OCI-LY1 (cell line): ENCODE results near the gene TDRD12.

Source experiments
- CTCF ChIP-seq: fragments of 200-600 bp; sonication (generic), shearing (Covaris generic); IDR thresholded peaks from 2 replicates; pipeline ENCODE4 v1.5.1; 2017; ENCODE audit warnings: mild to moderate bottlenecking, antibody characterized with exemption, low read length, moderate library complexity, mixed read lengths
- EZH2 ChIP-seq: fragments of 200-600 bp; sonication (generic), shearing (Covaris generic); IDR thresholded peaks from 2 replicates; pipeline ENCODE4 v1.8.0; 2017; ENCODE audit warnings: borderline replicate concordance, mixed run types, mild to moderate bottlenecking, antibody characterized with exemption, low read length, moderate library complexity, mixed read lengths

GRCh38 chr19:32828139-32828538 lies 108.6 kb downstream of the TDRD12 start:
- TF ChIP-seq CTCF: no peak
- no peak for TF ChIP-seq EZH2
